ENCODE data around the gene VCP.
A peak's percentile ranks its signal among the peaks of the same experiment; 100 is the strongest.

The VCP gene

DNA sequence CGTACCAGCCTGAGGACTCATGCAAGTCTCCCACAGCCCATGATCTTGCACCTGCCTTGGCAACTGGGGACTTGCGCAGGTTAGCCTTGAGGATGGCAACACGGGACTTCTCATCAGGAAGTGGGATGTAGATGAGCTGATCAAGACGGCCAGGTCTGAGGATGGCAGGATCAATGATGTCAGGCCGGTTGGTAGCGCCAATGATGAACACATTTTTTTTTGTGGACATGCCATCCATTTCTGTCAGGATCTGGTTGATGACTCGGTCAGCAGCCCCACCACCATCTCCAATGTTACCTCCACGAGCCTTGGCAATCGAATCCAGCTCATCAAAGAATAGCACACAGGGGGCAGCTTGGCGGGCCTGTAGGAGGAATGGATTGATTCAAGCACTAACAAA, 13.0 kb downstream of the VCP start:
- TF ChIP-seq, protein P1, sequence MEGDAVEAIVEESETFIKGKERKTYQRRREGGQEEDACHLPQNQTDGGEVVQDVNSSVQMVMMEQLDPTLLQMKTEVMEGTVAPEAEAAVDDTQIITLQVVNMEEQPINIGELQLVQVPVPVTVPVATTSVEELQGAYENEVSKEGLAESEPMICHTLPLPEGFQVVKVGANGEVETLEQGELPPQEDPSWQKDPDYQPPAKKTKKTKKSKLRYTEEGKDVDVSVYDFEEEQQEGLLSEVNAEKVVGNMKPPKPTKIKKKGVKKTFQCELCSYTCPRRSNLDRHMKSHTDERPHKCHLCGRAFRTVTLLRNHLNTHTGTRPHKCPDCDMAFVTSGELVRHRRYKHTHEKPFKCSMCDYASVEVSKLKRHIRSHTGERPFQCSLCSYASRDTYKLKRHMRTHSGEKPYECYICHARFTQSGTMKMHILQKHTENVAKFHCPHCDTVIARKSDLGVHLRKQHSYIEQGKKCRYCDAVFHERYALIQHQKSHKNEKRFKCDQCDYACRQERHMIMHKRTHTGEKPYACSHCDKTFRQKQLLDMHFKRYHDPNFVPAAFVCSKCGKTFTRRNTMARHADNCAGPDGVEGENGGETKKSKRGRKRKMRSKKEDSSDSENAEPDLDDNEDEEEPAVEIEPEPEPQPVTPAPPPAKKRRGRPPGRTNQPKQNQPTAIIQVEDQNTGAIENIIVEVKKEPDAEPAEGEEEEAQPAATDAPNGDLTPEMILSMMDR (IDR thresholded peaks at IDR 0.05) = no peak
- no peak for TF ChIP-seq ZFX (IDR thresholded peaks at IDR 0.05; ENCODE audit: borderline replicate concordance)
- H3K27ac ChIP-seq = no peak overlapping the region

DNA sequence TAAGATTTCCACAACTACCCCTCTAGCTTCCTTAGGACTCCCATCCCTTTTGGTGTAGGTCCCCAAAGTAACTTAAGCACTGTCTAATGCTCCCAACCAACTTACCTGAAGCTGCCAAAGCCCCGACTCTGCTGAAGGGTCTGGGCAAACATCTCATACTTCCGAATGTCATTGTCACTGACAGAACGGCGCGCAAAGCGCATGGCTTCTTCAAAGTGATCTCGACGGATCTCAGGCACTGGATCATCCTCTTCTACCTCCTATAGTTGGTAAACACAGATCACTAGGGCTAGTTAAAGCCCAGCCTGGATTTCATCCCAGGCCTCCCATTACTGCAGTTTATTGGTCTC, 15.2 kb downstream of the VCP start:
- no peak for TF ChIP-seq ZFX (IDR thresholded peaks at IDR 0.05; ENCODE audit: borderline replicate concordance)
- TF ChIP-seq, protein P1 (IDR thresholded peaks at IDR 0.05) = no peak
- H3K27ac ChIP-seq = 0 out of 2 replicates have a peak overlapping the region, but pooled peaks have one; percentile 2

DNA sequence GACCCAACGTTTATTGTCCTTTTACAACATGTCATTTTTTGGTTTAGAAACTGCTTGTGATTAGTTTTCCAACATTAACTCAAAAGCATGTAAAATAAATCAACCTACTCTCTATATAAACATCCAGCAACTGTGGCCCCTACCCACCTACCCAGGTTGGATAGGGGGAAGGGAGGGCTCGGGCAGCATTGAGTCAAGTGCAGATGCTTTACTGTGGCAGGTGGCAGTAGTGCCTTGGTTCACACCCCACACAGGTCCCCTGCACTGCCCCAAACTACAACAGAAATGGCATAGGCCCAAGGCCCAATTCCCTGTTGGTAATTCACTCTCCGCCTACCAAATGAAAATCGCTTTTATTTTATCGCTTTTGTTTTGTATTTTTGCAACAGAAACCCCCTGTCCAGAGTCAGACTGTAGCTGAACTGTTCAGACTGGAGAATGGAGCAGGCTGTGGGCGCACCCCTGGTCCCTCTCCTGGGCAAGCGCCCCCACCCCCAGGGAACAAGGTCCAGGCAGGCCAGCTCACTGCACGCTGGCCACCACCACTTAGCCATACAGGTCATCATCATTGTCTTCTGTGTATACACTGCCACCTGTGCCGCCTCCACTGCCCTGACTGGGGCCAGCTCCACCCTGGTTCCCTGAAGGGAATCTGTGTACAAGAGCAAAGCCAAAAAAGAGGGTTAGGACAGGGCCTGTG, 15.7 kb downstream of the VCP start:
- TF ChIP-seq, protein P1 (IDR thresholded peaks at IDR 0.05) = no peak
- no peak for TF ChIP-seq ZFX (IDR thresholded peaks at IDR 0.05; ENCODE audit: borderline replicate concordance)
- H3K27ac ChIP-seq = 0 out of 2 replicates have a peak overlapping the region, but pooled peaks have one; percentile 2

DNA sequence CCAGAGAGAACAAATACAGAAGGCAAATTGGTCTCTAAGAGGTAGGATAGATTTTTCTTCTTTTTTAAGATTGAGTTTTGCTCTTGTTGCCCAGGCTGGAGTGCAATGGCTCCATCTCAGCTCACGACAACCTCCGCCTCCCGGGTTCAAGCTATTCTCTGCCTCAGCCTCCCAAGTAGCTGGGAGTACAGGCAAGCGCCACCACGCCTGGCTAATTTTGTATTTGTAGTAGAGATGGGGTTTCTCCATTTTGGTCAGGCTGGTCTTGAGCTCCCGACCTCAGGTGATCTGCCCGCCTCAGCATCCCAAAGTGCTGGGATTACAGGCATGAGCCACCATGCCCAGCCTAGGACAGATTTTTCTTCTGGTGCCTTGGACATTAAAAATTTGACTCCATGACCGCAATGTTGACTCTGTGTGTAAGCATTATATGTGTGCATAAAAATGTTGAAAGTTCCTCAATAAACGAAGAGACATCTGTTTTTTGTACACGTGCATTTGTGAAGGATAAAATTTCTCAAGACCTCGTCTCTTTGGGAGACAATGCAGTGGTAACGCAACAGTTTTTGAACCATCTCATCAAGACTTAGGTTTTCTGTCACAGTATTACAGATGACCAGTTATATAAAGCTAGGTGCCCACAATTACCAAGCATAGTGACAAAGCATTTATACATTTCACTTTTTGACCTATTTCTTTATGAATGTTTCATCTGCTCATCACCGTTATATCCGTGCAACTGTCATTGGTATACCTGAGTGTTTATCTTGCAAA, 17.4 kb downstream of the VCP start:
- TF ChIP-seq ZFX (IDR thresholded peaks at IDR 0.05; ENCODE audit: borderline replicate concordance) = no peak
- TF ChIP-seq, protein P1 (IDR thresholded peaks at IDR 0.05) = no peak

DNA sequence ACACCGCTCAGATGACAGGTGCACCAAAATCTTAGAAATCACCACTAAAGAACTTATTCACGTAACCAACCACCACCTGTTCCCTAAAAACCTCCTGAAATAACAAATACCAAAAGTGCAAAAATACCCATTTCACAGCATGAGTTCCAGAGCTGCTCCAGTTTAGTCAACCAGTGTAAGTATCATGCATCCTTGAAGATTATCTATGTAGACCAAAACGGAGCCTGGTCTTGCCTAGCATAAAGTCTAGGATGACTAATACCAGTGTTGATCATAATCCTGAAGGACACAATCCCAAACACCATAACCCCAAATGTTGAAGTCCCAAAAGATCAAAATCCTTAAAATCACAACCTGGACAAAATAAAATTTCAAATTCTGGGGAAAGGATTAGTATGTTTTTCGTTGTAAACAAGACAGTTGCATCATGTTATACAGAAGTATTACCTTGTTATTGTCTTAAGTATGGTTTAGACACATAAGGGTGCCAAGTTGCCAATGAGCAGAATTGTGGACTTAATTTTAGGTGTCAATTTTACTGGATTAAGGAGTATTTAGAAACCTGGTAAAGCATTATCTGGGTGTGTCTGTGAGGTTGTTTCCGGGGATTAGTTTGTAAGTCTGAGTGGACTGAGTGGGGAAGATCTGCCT, 18.1 kb downstream of the VCP start:
- 0 out of 2 replicates have a peak overlapping the region, but pooled peaks have one; percentile 18 for H3K27ac ChIP-seq
- no peak for TF ChIP-seq ZFX (IDR thresholded peaks at IDR 0.05; ENCODE audit: borderline replicate concordance)
- TF ChIP-seq, protein P1 (IDR thresholded peaks at IDR 0.05) = no peak

More for the DNA sequence above, 17.4 kb downstream of the VCP start:
- 0 out of 2 replicates have a peak overlapping the region, but pooled peaks have one; percentile 18 for H3K27ac ChIP-seq

DNA sequence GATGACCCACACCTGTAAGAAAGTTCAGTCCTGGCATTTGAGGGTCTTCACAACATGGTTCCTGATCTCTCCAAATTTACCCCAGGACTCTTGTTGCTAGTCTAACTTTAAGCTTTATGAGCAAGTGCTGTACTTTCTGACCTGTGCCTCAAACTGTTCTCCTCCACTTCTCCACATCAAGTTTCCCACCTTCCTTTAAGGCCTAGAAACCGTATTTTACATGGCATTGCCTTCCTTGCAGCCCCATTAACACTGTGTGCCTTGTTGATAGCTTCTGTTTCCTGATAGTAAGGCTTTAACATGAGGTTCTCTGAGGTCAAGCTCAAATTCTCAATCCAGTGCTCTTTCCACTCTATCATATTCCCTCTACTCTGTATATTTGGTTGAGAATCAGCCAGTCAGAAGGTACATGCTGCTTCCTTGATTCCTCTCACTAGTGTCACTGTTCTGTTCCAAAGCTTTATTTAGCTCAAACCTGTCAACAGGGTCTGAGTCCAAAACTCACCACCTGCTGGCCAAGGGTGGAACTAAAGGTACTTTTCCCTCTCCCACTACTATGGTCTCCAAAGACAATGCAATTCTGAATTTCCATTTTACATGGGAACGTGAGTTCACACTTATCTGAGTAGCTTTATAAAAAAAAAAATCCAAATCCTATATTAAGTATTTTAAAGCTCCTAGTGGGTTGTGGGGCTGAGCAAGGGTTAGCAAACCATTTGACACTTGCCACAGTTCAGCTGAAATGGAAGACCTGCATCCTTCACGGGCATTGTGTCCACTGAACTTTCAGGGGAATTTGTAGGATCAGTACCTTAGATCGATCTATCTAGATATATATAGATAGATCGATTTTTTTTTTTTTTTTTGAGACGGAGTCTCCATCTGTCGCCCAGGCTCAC, 21.1 kb downstream of the VCP start:
- TF ChIP-seq, protein P1 (IDR thresholded peaks at IDR 0.05) = peak; percentile 77
- no peak for TF ChIP-seq ZFX (IDR thresholded peaks at IDR 0.05; ENCODE audit: borderline replicate concordance)
- no peak overlapping the region for H3K27ac ChIP-seq
